GM12892 (cell line): ENCODE measurements around the gene KNDC1.

Source experiments
- POLR2A ChIP-seq: IDR thresholded peaks from 2 replicates; pipeline ENCODE4 v1.6.1; 2011; ENCODE audit warnings: low read depth, low read length, control low read depth
- POLR2AphosphoS5 ChIP-seq: IDR thresholded peaks from 2 replicates; pipeline ENCODE4 v1.6.1; 2011; ENCODE audit warnings: low read depth, low read length, control low read depth

DNA sequence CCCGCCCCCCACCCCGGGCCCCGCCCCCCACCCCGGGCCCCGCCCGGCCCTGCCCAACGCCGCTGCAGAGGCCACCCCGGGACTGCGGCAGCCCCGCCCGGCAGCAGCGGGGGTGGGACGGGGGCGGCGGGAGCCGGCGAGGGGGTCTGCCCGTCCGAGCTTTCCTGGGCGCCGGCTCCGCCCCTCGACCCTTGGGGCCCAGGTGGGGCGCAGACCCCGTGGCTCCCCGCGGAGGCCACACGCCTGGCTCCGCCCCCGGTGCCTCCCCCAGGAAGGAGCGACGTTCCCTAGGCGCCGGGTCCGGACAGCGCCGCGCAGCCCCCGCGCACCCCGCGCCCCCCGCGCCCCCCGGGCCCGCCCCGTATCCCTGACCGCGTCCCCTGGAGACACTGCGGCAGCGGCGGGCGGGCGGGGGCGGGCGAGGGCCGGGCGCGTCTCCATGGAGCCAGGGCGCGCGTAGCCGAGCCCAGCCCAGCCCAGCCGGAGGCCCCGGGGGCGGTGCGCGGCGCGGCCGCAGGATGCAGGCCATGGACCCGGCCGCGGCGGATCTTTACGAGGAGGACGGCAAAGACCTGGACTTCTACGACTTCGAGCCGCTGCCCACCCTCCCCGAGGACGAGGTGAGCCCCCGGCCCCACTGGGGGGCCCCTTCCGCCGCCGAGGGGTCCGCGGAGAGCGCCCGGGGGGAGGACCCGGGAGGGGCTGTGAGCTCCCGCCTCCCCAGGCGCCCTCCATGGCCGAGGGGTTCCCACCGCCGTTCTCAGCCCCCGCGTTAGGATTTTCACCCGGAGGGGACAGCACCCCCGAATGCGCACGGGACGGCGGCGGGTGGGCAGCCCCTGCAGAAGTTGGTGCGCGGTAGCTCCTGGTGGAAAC, at the start of gene KNDC1:
- TF ChIP-seq POLR2A = no peak
- TF ChIP-seq POLR2AphosphoS5 = no peak
